BLaER1 treated with 17β-estradiol and CSF1 and Interleukin-3, amounts not matched to agents 10 nM and 100 nM (cell line): Measurements from ENCODE around the gene WNT10A.

ENCODE experiments used
- H3K27ac ChIP-seq, 11 experiments: shearing (Covaris generic); formaldehyde crosslinking; 2 replicates each; pipeline ENCODE4 v1.8.1; 2022
- H3K27me3 ChIP-seq, 11 experiments: shearing (Covaris generic); formaldehyde crosslinking; 2 replicates each; pipeline ENCODE4 v1.8.1; 2022
- H3K36me3 ChIP-seq, 11 experiments: shearing (Covaris generic); formaldehyde crosslinking; 2 replicates each; pipeline ENCODE4 v1.8.1; 2022
- H3K4me1 ChIP-seq, 10 experiments: shearing (Covaris generic); formaldehyde crosslinking; 2 replicates each; pipeline ENCODE4 v1.8.1; 2022
- H3K4me2 ChIP-seq, 11 experiments: shearing (Covaris generic); formaldehyde crosslinking; 2 replicates each; pipeline ENCODE4 v1.8.1; 2022
- H3K4me3 ChIP-seq, 10 experiments: shearing (Covaris generic); formaldehyde crosslinking; 2 replicates each; pipeline ENCODE4 v1.8.1; 2022
- H3K9ac ChIP-seq, 11 experiments: shearing (Covaris generic); formaldehyde crosslinking; 2 replicates each; pipeline ENCODE4 v1.8.1; 2022
- H3K9me3 ChIP-seq, 11 experiments: shearing (Covaris generic); formaldehyde crosslinking; replicated peaks in 1 of 11; 2 replicates each; pipeline ENCODE4 v1.8.1; 2022
- H4K20me1 ChIP-seq, 11 experiments: shearing (Covaris generic); formaldehyde crosslinking; 2 replicates each; pipeline ENCODE4 v1.8.1; 2022
- Cebpa-rat ChIP-seq, 11 experiments: shearing (Covaris generic); IDR thresholded peaks; 2 replicates each; pipeline ENCODE4 v1.8.1; 2022

The WNT10A gene

DNA sequence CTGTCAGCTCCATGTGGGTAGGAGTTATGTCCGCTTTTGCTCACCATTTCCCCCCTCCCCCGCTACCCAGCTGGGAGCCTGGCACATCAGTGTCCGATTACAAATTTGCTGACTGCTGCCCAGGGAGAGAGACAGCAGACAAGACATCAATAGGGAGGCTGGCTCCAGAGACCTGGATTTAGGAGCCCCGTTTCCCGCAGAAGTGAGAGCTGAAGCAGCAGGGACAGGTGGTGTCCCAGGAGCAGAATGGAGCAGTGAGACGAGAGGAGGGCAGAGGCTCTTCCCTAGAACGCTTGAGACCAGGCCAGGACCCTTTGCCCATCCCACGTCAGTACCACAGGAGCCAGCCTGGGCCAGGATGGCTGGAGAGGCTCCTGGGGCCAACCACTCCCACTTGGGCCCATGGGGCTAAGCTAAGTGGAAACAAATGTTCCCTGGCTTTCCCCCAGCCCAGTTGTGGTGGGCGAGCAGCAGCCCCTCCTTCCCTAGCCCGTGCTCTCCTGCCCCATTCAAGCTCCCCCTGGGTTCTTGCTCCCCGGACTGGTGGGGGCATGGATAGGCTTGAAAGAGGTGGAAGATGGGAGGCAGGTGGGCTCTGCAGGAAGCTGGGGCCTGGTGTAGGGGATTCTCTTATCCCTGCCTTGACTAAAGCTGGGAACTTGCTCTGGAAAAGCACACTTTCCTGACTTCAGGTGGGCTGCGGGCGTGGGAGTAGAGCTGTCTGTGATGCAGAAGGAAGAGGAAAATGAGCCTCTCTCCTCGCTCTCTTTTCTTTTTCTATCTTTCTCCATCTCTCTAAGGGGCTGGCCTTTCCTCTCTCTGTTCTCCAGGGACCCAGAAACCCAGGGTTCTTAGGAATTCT, 25.1 kb upstream of the WNT10A start:
- H3K27ac ChIP-seq, result no peak overlapping the region
- H3K4me2 ChIP-seq, result no peak overlapping the region
- no peak for TF ChIP-seq Cebpa-rat (IDR thresholded peaks at IDR 0.05)
- peaks cover 0 to 59% (median 35%) of the 10 kb centered on the region in 11 experiments; a peak in 16 of 22 replicates for H4K20me1 ChIP-seq
- no peak overlapping the region for H3K9ac ChIP-seq
- H3K4me1 ChIP-seq, result peaks cover 7 to 15% (median 9%) of the 10 kb centered on the region in 10 experiments; a peak in 19 of 20 replicates
- H3K4me3 ChIP-seq, result no peak overlapping the region
- peaks cover 83 to 98% (median 89%) of the 10 kb centered on the region in 11 experiments for H3K27me3 ChIP-seq
- peaks cover 0 to 5% (median 0%) of the 10 kb centered on the region in 11 experiments; a peak in 1 of 22 replicates for H3K9me3 ChIP-seq
- H3K36me3 ChIP-seq, result no peaks in the 10 kb centered on the region

DNA sequence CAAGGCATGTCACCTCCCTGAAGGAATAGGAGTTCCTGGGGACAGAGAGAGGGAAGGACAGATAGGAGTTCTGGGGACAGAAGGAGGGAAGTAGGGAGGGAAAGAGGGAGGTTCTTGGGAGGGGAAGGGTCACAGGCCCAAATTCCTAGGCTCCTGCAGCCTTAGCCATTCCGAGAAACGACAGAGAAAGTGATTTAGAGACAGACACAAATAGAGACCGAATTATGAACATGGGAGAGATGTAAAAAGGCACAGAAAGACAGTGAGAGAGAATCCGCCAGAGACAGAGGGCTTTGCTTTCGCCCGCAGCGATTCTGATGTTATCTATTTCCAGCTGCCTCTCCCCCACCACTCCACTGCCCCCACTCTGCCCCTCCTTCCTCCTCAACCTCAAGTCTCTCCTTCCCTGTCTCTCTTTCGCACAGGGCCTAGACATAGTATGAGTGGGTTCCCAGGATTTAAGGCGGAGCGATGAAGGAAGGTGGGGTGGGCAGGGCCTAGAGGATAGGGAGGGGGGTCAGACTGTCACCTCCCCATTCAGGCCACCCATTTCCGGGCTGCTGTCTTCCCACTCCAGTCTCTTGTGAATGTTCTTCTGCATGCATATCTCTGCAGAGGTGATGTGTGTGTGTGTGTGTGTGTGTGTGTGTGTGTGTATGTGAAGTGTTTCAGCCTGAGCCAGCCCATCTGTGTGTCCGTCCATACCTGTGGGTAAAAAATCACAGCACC, 24.3 kb upstream of the WNT10A start:
- H4K20me1 ChIP-seq, result peaks cover 0 to 65% (median 37%) of the 10 kb centered on the region in 11 experiments; a peak in 16 of 22 replicates

DNA sequence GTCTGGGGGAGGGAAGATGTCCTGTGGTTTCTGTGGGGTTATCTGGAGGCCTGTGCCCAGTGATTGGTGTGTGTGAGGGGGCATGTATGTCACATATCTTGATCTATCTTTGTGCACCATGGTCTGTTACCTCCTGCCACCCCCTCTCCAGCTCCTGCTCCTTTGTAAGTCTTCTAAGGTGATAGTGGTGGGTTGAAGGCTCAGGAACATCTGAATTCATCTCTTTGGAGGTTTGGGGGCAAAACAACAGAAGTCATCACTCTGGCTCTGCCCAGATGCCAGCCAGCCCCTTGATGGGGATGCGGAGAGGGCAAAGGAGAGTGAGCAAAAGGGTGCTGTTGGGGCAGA, 23.8 kb upstream of the WNT10A start:
- Histone ChIP-seq H3K4me1 (peaks cover 8 to 19% (median 13%) of the 10 kb centered on the region in 10 experiments; a peak in 19 of 20 replicates), H3K9me3 (peaks cover 0 to 5% (median 0%) of the 10 kb centered on the region in 11 experiments; a peak in 1 of 22 replicates), H3K36me3 (no peaks in the 10 kb centered on the region), H3K27ac (no peak overlapping the region), H3K27me3 (peaks cover 96 to 100% (median 100%) of the 10 kb centered on the region in 11 experiments), H3K4me3 (no peak overlapping the region), H3K9ac (no peak overlapping the region), H4K20me1 (peaks cover 0 to 71% (median 37%) of the 10 kb centered on the region in 11 experiments; a peak in 16 of 22 replicates), H3K4me2 (no peak overlapping the region)
- TF ChIP-seq Cebpa-rat (IDR thresholded peaks at IDR 0.05), result no peak

More for the DNA sequence above, 24.3 kb upstream of the WNT10A start:
- peaks cover 8 to 19% (median 13%) of the 10 kb centered on the region in 10 experiments; a peak in 19 of 20 replicates for H3K4me1 ChIP-seq
- no peaks in the 10 kb centered on the region for H3K36me3 ChIP-seq
- peaks cover 91 to 100% (median 97%) of the 10 kb centered on the region in 11 experiments for H3K27me3 ChIP-seq
- TF ChIP-seq Cebpa-rat (IDR thresholded peaks at IDR 0.05), result no peak
- H3K9me3 ChIP-seq, result peaks cover 0 to 5% (median 0%) of the 10 kb centered on the region in 11 experiments; a peak in 1 of 22 replicates
- H3K4me3 ChIP-seq, result no peak overlapping the region
- no peak overlapping the region for H3K27ac ChIP-seq
- no peak overlapping the region for H3K4me2 ChIP-seq
- no peak overlapping the region for H3K9ac ChIP-seq

DNA sequence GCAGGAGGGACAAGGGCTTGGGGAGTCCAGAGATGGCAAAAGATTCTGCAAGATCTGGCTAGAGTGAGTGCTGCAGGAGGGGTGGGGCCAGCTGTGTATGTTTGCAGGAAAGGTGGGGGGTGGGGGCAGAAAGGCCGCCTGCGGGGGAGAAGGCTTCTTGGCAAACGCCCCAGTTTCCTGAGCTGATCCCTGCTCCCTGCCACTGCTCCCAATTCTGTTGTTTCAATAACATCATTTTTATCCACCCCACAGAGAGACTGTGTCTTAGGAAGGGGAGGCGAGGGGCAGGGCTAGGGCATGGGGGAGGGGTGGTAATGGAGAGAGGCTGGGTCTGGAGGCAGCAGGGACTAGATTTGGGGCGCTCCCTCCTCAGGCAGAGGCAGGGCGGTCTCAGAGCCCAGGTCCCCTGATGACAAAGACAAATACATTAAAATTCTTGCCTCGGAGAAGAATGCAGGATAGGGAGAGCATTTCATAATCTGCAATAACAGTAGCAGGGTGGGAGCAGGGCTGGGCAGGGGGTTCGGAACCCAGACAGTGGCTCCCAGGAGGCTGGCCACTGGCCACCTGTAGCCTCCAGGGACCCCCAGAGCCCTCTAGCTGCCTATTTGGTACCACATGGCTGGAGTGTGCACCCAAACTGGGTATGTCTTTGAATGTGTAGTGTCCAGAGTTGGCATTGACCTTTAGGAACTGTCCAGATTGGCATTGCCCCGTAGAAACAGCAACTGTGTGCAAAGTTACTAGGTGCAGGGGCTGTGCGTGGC, 23.1 kb upstream of the WNT10A start:
- Histone ChIP-seq H3K4me3 (no peak overlapping the region), H3K9me3 (peaks cover 0 to 5% (median 0%) of the 10 kb centered on the region in 11 experiments; a peak in 1 of 22 replicates), H4K20me1 (peaks cover 0 to 78% (median 37%) of the 10 kb centered on the region in 11 experiments; a peak in 16 of 22 replicates), H3K27ac (no peak overlapping the region), H3K27me3 (peaks cover 100% of the 10 kb centered on the region in 11 experiments), H3K9ac (no peak overlapping the region), H3K4me1 (peaks cover 8 to 19% (median 13%) of the 10 kb centered on the region in 10 experiments; a peak in 19 of 20 replicates), H3K36me3 (no peaks in the 10 kb centered on the region), H3K4me2 (no peak overlapping the region)
- TF ChIP-seq Cebpa-rat (IDR thresholded peaks at IDR 0.05), result no peak

DNA sequence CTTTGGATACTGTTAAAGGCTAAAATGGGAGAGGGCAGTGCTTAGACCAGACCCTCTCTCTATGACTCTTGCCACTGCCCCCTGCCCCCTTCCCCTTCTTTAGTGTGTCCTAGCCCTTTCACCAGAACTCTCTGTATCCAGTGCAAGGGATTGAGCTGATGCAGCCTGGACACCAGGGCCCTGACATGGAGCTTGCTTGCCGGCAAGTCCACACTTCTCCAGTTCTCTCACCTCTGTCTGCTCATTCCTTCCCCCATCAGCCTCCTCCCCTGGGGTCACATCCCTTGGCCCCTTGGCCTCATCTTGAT, 22.6 kb upstream of the WNT10A start:
- Histone ChIP-seq H3K9ac (no peak overlapping the region), H3K4me1 (peaks cover 8 to 19% (median 13%) of the 10 kb centered on the region in 10 experiments; a peak in 19 of 20 replicates), H3K9me3 (peaks cover 0 to 5% (median 0%) of the 10 kb centered on the region in 11 experiments; a peak in 1 of 22 replicates), H3K27me3 (peaks cover 100% of the 10 kb centered on the region in 11 experiments), H3K36me3 (no peaks in the 10 kb centered on the region), H4K20me1 (peaks cover 0 to 79% (median 37%) of the 10 kb centered on the region in 11 experiments; a peak in 16 of 22 replicates), H3K4me2 (no peak overlapping the region), H3K27ac (no peak overlapping the region), H3K4me3 (no peak overlapping the region)
- TF ChIP-seq Cebpa-rat (IDR thresholded peaks at IDR 0.05), result no peak

DNA sequence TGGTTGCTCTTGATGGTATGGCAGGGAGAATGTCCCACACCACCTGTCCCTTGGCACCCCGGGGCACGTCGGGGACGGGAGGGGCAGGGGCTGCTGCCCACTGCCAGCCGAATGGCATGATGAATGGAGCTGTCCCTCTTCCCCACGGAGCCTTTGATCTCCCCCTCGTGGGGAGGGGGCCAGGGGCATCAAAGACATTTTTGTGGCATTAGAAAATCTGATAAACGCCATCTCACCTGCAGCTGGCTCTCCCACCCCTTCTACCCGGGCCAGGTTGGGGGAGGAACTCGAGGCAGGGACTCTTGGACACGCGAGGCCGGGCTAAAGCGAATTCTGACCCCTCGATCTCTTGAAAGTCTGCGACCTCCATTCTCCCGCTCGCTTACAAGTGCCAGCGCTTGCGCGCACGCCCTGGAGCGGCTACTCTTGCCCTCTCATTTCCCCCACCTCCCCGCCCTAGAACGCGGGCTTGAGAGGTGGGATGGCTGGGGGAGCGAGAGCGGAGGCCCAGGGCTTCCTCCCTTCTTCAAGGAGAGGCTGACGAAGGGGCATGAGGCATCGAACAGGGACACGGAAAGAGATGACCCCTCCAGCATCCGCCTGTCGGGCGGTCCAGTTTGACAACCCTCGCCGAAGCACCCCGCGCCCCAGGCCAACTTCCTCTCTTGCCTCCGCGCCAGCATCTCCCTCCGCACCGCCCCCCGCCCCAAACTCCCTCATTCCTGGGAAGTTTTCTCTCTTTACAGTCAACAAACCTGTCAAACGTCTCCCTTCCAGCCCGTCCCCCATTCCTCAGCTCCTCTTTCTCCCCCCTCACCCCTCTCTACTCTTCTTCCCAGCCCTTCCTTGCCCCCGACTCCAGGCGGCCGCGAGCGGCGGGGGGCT, 21.7 kb upstream of the WNT10A start:
- no peak for TF ChIP-seq Cebpa-rat (IDR thresholded peaks at IDR 0.05)
- peak overlapping the region in 7 of 10 experiments; percentile 20 to 59 (median 36); a peak in 7 of 20 replicates for H3K4me3 ChIP-seq
- H3K9me3 ChIP-seq, result peaks cover 0 to 5% (median 0%) of the 10 kb centered on the region in 11 experiments; a peak in 1 of 22 replicates
- peaks cover 0 to 75% (median 34%) of the 10 kb centered on the region in 11 experiments; a peak in 16 of 22 replicates for H4K20me1 ChIP-seq
- no peak overlapping the region for H3K9ac ChIP-seq
- H3K36me3 ChIP-seq, result no peaks in the 10 kb centered on the region
- H3K27ac ChIP-seq, result no peak overlapping the region
- peak overlapping the region; percentile 33 to 59 (median 45); a peak in 16 of 22 replicates for H3K4me2 ChIP-seq
- peaks cover 99 to 100% (median 100%) of the 10 kb centered on the region in 11 experiments for H3K27me3 ChIP-seq
- H3K4me1 ChIP-seq, result peaks cover 8 to 19% (median 13%) of the 10 kb centered on the region in 10 experiments; a peak in 19 of 20 replicates

DNA sequence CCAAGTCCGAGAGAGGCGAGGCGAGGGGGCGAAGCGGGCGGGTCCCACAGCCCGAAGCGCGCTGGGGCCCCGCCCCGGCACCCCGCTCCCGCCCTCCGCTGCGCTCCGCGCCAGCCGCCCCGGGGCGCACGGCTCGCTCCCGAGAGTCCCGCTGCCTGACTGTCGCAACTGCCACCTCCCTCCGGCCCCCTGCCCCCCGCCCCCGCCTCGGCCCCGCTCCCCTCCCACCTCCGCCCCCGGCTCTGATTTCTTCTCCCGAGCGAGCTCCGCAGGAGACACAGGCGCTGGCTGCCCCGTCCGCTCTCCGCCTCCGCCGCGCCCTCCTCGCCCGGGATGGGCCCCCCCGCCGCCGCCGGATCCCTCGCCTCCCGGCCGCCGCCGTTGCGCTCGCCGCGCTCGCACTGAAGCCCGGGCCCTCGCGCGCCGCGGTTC, 21.1 kb upstream of the WNT10A start, which contains the start of gene WNT6:
WNT6 (plus strand) TSS at position 250 of the 432 bp plus-strand sequence. CDS start 233 bp downstream, outside the sequence.
- Histone ChIP-seq H3K4me3 (peak within 1 kb of the TSS; percentile 30 to 64 (median 52); a peak in 18 of 20 replicates), H3K4me1 (peaks cover 8 to 19% (median 13%) of the 10 kb centered on the region in 10 experiments; a peak in 19 of 20 replicates), H3K27me3 (peaks cover 96 to 100% (median 100%) of the 10 kb centered on the region in 11 experiments), H3K27ac (no peak within 1 kb of the TSS), H3K36me3 (no peaks in the 10 kb centered on the region), H4K20me1 (peaks cover 0 to 72% (median 33%) of the 10 kb centered on the region in 11 experiments; a peak in 16 of 22 replicates), H3K9me3 (peaks cover 0 to 5% (median 0%) of the 10 kb centered on the region in 11 experiments; a peak in 1 of 22 replicates), H3K4me2 (peak within 1 kb of the TSS; percentile 69 to 86 (median 76)), H3K9ac (no peak within 1 kb of the TSS)
- TF ChIP-seq Cebpa-rat (IDR thresholded peaks at IDR 0.05), result no peak
